ENCODE results near the gene ZNF444.

DNA sequence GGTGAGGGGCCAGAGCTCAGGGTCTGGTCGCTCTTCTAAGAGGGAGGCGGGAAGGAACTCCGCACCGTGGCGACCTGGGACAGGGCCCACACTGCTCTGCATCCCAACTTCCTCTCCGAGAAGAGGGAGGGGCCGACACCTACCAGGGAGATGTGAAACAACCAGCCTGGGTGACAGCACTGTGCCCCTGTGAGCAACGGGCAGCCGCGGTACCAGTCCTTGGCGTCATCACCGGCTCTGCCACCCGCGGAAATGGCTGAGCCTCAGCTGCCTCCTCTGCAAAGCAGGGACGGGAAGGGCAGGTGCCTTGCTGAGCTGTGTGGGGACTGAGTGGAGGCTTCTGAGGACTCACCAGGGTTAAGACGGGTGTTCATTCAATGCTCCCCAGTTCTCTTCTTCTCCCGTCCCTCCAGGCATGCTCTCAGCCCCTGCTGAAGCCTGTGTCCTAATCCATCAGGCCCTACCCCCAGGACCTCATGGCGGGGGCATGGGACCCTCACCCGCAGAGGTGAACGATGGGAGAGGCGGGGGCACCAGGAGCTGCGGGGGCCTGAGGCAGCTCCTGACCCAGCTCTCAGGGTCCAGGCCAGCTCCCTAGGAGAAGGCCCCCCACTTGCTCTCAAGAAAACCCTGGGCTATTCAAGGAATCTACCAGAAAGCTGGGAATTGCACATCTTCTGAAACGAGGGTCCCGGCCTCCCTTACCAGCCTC, 29.3 kb upstream of the ZNF444 start:
- TF ChIP-seq, protein P1, sequence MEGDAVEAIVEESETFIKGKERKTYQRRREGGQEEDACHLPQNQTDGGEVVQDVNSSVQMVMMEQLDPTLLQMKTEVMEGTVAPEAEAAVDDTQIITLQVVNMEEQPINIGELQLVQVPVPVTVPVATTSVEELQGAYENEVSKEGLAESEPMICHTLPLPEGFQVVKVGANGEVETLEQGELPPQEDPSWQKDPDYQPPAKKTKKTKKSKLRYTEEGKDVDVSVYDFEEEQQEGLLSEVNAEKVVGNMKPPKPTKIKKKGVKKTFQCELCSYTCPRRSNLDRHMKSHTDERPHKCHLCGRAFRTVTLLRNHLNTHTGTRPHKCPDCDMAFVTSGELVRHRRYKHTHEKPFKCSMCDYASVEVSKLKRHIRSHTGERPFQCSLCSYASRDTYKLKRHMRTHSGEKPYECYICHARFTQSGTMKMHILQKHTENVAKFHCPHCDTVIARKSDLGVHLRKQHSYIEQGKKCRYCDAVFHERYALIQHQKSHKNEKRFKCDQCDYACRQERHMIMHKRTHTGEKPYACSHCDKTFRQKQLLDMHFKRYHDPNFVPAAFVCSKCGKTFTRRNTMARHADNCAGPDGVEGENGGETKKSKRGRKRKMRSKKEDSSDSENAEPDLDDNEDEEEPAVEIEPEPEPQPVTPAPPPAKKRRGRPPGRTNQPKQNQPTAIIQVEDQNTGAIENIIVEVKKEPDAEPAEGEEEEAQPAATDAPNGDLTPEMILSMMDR (conservative IDR thresholded peaks at IDR 0.05; ENCODE audit: low read length) = no peak
- TF ChIP-seq EZH2phosphoT487 (IDR thresholded peaks at IDR 0.05; ENCODE audit: borderline replicate concordance, low read depth, low read length) = no peak
